ENCODE results near the gene IL17RC. TPM values are rescaled to one million over a fixed set of nuclear protein-coding genes. Genes with fewer than 3 reads are reported as not detected.
A peak's percentile ranks its signal among the peaks of the same experiment; 100 is the strongest.
"Not testable (repeated sequence)": the region's sequence is repeated elsewhere in the genome, so short reads cannot be mapped to it uniquely, and the experiment has no call there.

The IL17RC gene, protein sequence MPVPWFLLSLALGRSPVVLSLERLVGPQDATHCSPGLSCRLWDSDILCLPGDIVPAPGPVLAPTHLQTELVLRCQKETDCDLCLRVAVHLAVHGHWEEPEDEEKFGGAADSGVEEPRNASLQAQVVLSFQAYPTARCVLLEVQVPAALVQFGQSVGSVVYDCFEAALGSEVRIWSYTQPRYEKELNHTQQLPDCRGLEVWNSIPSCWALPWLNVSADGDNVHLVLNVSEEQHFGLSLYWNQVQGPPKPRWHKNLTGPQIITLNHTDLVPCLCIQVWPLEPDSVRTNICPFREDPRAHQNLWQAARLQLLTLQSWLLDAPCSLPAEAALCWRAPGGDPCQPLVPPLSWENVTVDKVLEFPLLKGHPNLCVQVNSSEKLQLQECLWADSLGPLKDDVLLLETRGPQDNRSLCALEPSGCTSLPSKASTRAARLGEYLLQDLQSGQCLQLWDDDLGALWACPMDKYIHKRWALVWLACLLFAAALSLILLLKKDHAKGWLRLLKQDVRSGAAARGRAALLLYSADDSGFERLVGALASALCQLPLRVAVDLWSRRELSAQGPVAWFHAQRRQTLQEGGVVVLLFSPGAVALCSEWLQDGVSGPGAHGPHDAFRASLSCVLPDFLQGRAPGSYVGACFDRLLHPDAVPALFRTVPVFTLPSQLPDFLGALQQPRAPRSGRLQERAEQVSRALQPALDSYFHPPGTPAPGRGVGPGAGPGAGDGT
- 33.2 TPM for total RNA-seq

GRCh38 chr3:9916734-9917680, at the start of gene IL17RC:
Gene IL17RC (plus strand): TSS chr3:9917098. CDS start chr3:9917316, 218 bp downstream.
- intact Hi-C loops (cut with DNase I) = loop anchor here (10.0 kb wide), 1 partner anchor 72 kb away; the partner anchor contains the start of gene RPUSD3
- ATAC-seq = peak; percentile 95
- DNase-seq (ENCODE audit: low spot score) = peak; percentile 90

- intact Hi-C loops (cut with DNase I) = no loop called here
- ATAC-seq (no peak), DNase-seq (ENCODE audit: low spot score) (no peak)
These were observed 49.8 kb upstream of the IL17RC start for GRCh38 chr3:9867106-9867505.

GRCh38 chr3:9869955-9870354, 46.9 kb upstream of the IL17RC start:
- ATAC-seq (no peak), DNase-seq (ENCODE audit: low spot score) (no peak)
- intact Hi-C loops (cut with DNase I) = no loop called here

DNA sequence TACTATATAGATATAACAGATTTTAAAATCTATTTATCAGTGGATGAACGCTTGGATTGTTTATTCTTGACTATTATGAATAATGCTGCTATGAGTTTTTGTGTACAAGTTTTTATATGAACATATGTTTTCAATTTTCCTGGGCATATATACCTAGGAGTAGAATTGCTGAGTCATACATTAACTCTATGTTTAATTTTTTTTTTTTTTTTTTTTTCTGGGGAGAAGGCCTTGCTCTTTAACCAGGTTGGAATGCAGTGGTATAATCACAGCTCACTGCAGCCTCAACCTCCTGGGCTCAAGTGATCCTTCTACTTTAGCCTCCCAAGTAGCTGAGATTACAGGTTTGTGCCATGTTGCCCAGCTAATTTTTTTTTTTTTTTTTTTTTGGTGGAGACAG, 45.9 kb upstream of the IL17RC start:
- DNase-seq (ENCODE audit: low spot score) (no peak), ATAC-seq (no peak)
- intact Hi-C loops (cut with DNase I) = no loop called here

GRCh38 chr3:9872067-9872466, 44.8 kb upstream of the IL17RC start:
- intact Hi-C loops (cut with DNase I); DNase-seq (ENCODE audit: low spot score); ATAC-seq: not testable (repeated sequence)

- intact Hi-C loops (cut with DNase I) = no loop called here
- no peak for ATAC-seq
These were observed 41.5 kb upstream of the IL17RC start for GRCh38 chr3:9875448-9875847.

DNA sequence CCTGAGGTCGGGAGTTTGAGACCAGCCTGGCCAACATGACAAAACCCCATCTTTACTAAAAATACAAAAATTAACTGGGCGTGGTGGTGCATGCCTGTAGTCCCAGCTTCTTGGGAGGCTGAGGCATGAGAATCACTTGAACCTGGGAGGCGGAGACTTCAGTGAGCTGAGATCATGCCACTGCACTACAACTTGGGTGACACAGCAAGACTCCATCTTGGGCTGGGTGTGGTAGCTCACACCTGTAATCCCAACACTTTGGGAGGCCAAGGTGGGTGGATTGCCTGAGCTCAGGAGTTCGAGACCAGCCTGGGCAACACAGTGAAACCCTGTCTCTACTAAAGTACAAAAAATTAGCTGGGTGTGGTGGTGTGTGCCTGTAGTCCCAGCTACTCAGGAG, 40.6 kb upstream of the IL17RC start:
- not testable (repeated sequence) for ATAC-seq; DNase-seq (ENCODE audit: low spot score)
- intact Hi-C loops (cut with DNase I) = loop anchor here (2.0 kb wide), 1 partner anchor 37 kb away; no protein-coding TSS in a partner anchor

More at GRCh38 chr3:9875448-9875847, 41.5 kb upstream of the IL17RC start:
- no peak for DNase-seq (ENCODE audit: low spot score)

- DNase-seq (ENCODE audit: low spot score) (no peak), ATAC-seq (no peak)
- intact Hi-C loops (cut with DNase I) = loop anchor here (2.0 kb wide), 1 partner anchor 38 kb away; no protein-coding TSS in a partner anchor
These were observed 39.9 kb upstream of the IL17RC start for GRCh38 chr3:9876991-9877390.

- ATAC-seq (peak; percentile 53), DNase-seq (ENCODE audit: low spot score) (no peak)
- intact Hi-C loops (cut with DNase I) = no loop called here
These were observed 38.2 kb upstream of the IL17RC start for GRCh38 chr3:9878700-9879099.

DNA sequence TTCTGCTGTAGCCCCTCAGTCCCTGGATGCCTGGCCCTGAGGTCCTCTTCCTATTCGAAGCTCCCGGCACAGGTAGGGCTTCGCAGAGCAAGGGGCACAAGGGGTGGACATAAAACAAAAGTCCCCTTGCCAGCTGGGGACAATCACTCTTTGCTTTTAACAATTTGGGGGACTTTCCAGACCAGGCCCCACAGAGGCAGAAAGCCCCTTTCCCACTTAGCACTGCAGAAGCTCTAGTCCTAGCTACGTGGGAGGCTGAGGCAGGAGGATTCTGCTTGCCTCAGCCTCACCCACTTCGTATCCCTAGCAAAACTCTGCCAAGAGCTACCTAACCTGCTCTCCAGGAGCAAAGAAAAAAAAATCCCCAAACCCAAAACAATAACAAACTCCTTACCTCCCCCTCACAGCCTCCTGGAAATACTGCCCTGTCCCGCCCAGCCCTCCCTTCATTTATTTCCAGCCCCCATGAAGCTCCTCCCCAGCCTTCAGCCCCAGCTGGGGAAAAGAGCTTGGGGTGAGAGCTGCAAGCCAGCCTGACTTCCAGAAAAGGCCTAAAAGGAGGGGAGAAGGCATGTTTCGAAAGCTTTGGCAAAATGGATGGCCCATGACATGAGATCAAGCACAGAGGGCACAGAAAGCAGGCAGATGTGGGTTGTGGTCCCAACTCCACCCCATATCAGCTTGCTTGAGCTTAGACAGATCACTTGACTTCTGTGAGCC, 36.9 kb upstream of the IL17RC start, which contains the start of gene CIDEC:
Gene CIDEC (minus strand): TSS at position 424 of the 720 bp plus-strand sequence. CDS start 1,767 bp downstream, outside the sequence.
- intact Hi-C loops (cut with DNase I) = no loop called here
- peak; percentile 52 for ATAC-seq

GRCh38 chr3:9881441-9881840, 35.5 kb upstream of the IL17RC start:
- no peak for ATAC-seq
- no peak for DNase-seq (ENCODE audit: low spot score)
- intact Hi-C loops (cut with DNase I) = no loop called here

More for the DNA sequence above, 36.9 kb upstream of the IL17RC start, which contains the start of gene CIDEC:
- no peak for DNase-seq (ENCODE audit: low spot score)

- intact Hi-C loops (cut with DNase I) = no loop called here
- DNase-seq (ENCODE audit: low spot score) (no peak), ATAC-seq (no peak)
These were observed 33.0 kb upstream of the IL17RC start for GRCh38 chr3:9883706-9884554.

- ATAC-seq (peak; percentile 15), DNase-seq (ENCODE audit: low spot score) (no peak)
- intact Hi-C loops (cut with DNase I) = no loop called here
These were observed 32.2 kb upstream of the IL17RC start for GRCh38 chr3:9884555-9885165.

DNA sequence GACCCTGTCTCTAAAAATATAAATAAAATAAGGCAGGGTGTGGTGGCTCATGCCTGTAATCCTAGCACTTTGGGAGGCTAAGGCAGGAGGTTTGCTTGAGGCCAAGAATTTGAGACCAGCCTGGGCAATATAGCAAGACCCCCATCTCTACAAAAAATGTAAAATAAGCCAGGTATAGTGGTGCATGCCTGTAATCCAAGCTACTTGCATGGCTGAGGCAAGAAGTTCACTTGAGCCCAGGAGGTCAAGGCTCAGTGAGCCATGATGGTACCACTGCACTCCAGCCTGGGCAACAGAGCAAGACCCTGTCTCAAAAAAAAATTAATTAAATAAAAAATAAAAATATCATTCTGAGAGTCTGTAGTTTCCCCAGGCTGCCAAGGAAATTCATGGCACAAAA, 30.6 kb upstream of the IL17RC start:
- ATAC-seq (no peak), DNase-seq (ENCODE audit: low spot score) (no peak)
- intact Hi-C loops (cut with DNase I) = no loop called here

- ATAC-seq (no peak), DNase-seq (ENCODE audit: low spot score) (no peak)
These were observed 29.4 kb upstream of the IL17RC start for GRCh38 chr3:9887480-9887879.

DNA sequence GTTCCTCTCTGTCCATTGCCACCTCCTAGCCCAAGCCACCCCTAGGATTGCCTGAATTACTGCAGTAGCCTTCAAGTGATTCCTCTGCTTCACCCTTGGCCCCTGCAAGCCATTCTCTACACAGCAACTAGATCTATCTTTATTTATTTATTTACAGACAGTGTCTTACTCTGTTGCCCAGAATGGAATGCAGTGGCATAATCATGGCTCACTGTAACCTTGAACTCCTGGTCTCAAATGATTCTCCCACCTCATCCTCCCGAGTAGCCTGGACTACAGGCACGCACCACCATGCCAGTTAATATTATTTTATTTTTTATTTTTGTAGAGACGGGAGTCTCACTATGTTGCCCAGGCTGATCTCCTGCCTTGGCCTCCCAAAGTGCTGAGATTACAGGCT, 28.4 kb upstream of the IL17RC start:
- ATAC-seq (no peak), DNase-seq (ENCODE audit: low spot score) (no peak)
- intact Hi-C loops (cut with DNase I) = no loop called here

More at GRCh38 chr3:9887480-9887879, 29.4 kb upstream of the IL17RC start:
- intact Hi-C loops (cut with DNase I) = no loop called here

DNA sequence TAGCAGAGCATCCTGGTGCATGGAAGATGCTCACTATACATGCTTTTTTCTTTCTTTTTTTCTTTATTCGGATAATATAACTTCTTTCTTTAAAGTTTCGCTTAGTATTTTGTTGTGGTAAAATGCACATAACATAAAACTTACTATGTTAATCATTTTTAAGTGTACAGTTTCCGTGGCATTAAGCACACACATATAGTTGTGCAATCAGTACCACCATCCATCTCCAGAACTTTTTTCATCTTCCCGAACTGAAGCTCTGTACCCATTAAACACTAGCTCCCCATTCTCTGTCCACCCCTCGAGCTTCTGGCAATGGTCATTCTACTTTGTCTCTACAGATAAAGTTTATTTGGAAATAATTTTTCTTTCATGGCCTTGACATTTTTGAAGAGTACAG, 27.5 kb upstream of the IL17RC start:
- intact Hi-C loops (cut with DNase I) = no loop called here
- DNase-seq (ENCODE audit: low spot score) (no peak), ATAC-seq (no peak)

Data from sciatic nerve (tissue), 2 donors.